GM12873 (cell line): ENCODE measurements around the gene SELENOO.

Source experiments
- CTCF ChIP-seq: IDR thresholded peaks from 2 replicates; pipeline ENCODE4 v1.5.1; 2012; ENCODE audit warnings: low read depth, mild to moderate bottlenecking, moderate library complexity, low read length, control low read depth; ENCODE audit not compliant: insufficient read depth; ENCODE audit errors: missing control alignments

The SELENOO gene

GRCh38 chr22:50242406-50242949 is 41.7 kb downstream of the SELENOO start:
- TF ChIP-seq CTCF = no peak

GRCh38 chr22:50243685-50244419 is 43.0 kb downstream of the SELENOO start:
- TF ChIP-seq CTCF = no peak

- peak; percentile 35 for TF ChIP-seq CTCF
These were observed 43.8 kb downstream of the SELENOO start, which contains the start of gene TUBGCP6 for GRCh38 chr22:50244420-50245213. Gene TUBGCP6, minus strand, starts transcription at chr22:50245023. Its CDS starts 564 bp downstream, at chr22:50244459.

- TF ChIP-seq CTCF = no peak
These were observed 44.6 kb downstream of the SELENOO start for GRCh38 chr22:50245214-50246072.

GRCh38 chr22:50246242-50247175 is 45.7 kb downstream of the SELENOO start:
- peak; percentile 38 for TF ChIP-seq CTCF

- no peak for TF ChIP-seq CTCF
These were observed 46.9 kb downstream of the SELENOO start for GRCh38 chr22:50247748-50248147.
